ENCODE data around the gene BEST4. TPM values are rescaled to one million over a fixed set of nuclear protein-coding genes. Genes with fewer than 3 reads are reported as not detected.

The BEST4 gene
- total and polyA plus RNA-seq, 2 of the 13 experiments (the other 11 are each of a cell fraction or from before 2014, with no cell fraction given): 0.77 to 1.4 TPM

- TF ChIP-seq MIER3 (CRISPR knock-in tag; IDR thresholded peaks at IDR 0.05; ENCODE audit: borderline replicate concordance): no peak; the same call in 1 of the 2 replicates
- peak; percentile 100 for TF ChIP-seq SNAPC5 (CRISPR knock-in tag; IDR thresholded peaks at IDR 0.05; ENCODE audit: borderline replicate concordance)
- peak; percentile 92 for TF ChIP-seq ZNF224 (CRISPR knock-in tag; IDR thresholded peaks at IDR 0.05)
- TF ChIP-seq TFDP1 (CRISPR knock-in tag; IDR thresholded peaks at IDR 0.05; ENCODE audit: borderline replicate concordance): peak; percentile 19
- no peak for TF ChIP-seq ZNF850 (CRISPR knock-in tag; conservative IDR thresholded peaks at IDR 0.05)
- 0 out of 2 replicates have a peak, but pooled peaks have one; percentile 52 for TF ChIP-seq ZNF142 (CRISPR knock-in tag; IDR thresholded peaks at IDR 0.05)
- peak; percentile 94 for TF ChIP-seq ZFP91 (CRISPR knock-in tag; IDR thresholded peaks at IDR 0.05; ENCODE audit: borderline replicate concordance)
- peak; percentile 93 for TF ChIP-seq GATA4 (IDR thresholded peaks at IDR 0.05; ENCODE audit: borderline replicate concordance, low read depth)
- no peak for TF ChIP-seq ATM (IDR thresholded peaks at IDR 0.05; ENCODE audit: borderline replicate concordance)
- peak; percentile 61; the same call in 1 of the 2 replicates for TF ChIP-seq YEATS2 (CRISPR knock-in tag; IDR thresholded peaks at IDR 0.05; ENCODE audit: borderline replicate concordance)
- peak; percentile 100 for TF ChIP-seq SNAPC4 (CRISPR knock-in tag; IDR thresholded peaks at IDR 0.05)
- no peak for TF ChIP-seq NFE2L2 (IDR thresholded peaks at IDR 0.05; ENCODE audit: low read length)
- TF ChIP-seq SOX13 (IDR thresholded peaks at IDR 0.05): peak; percentile 81; the same call in 1 of the 2 replicates
- TF ChIP-seq SOX13 (CRISPR knock-in tag; conservative IDR thresholded peaks at IDR 0.05 in 1 of 2, IDR thresholded peaks at IDR 0.05 in 1 of 2): no peak; a peak in 1 of 4 replicates
These were observed 31.8 kb upstream of the BEST4 start (continued) for GRCh38 chr1:44819608-44820327.

Measured in HepG2 (cell line).